Panc1 (cell line): Measurements from ENCODE around the gene GTF3C5.

Experiments used
- POLR2AphosphoS5 ChIP-seq: IDR thresholded peaks from 2 replicates; pipeline ENCODE4 v1.6.1; 2012; ENCODE audit warnings: mild to moderate bottlenecking, low read depth, low read length, moderate library complexity
- SIN3A ChIP-seq: IDR thresholded peaks from 2 replicates; pipeline ENCODE4 v1.6.1; 2012; ENCODE audit warnings: low read depth, mild to moderate bottlenecking, low read length, moderate library complexity, borderline replicate concordance; ENCODE audit not compliant: insufficient read depth
- TCF7L2 ChIP-seq: IDR thresholded peaks from 2 replicates; pipeline ENCODE4 v1.6.1; 2011; ENCODE audit warnings: mild to moderate bottlenecking, low read depth, low read length, inconsistent platforms
- TF ChIP-seq, protein P1 (sequence below): fragments of 450-650 bp; IDR thresholded peaks from 2 replicates; pipeline ENCODE4 v1.5.1; 2017; ENCODE audit warnings: mild to moderate bottlenecking
- TF ChIP-seq, protein P2 (sequence below), 2 experiments: IDR thresholded peaks; 2 replicates each; pipeline ENCODE4 v1.6.1; 2011 to 2012; ENCODE audit warnings: low read depth in 2 of 2, control low read depth in 1 of 2, low read length in 1 of 2, mild to moderate bottlenecking in 1 of 2, moderate library complexity in 1 of 2; ENCODE audit not compliant: insufficient read depth in 1 of 2

DNA sequence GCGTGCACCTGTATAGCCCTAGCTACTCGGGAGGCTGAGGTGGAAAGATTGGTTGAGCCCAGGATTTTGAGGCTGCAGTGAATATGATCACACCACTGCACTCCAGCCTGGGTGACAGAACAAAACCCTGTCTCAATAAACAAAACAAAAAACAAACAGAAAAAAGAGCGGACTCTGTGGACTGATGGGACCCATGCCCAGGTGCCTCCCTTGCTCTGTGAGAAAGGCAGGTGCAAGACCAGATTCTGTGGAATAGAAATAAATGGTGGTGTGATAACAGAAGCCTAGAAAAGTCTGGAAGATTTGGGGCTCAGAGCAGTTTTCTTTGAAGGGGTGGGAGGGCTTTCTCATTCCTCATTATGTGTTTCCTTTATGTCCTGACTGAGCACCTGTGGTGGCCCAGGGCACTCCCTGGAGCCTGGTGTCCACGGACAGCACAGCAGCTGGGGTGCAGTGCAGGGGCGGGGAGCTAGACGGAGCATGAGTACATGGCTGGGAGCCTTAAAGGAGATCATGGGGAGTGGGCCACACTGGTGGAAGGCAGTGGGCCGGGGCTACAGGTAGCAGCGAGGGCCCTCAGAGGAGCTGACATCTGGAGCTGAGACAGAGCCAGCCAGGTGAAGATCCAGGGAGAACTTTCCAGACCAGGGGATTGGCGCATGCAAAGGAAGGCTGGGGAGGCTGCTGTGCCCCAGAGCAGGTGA, 15.6 kb downstream of the GTF3C5 start:
- TF ChIP-seq, protein P1, sequence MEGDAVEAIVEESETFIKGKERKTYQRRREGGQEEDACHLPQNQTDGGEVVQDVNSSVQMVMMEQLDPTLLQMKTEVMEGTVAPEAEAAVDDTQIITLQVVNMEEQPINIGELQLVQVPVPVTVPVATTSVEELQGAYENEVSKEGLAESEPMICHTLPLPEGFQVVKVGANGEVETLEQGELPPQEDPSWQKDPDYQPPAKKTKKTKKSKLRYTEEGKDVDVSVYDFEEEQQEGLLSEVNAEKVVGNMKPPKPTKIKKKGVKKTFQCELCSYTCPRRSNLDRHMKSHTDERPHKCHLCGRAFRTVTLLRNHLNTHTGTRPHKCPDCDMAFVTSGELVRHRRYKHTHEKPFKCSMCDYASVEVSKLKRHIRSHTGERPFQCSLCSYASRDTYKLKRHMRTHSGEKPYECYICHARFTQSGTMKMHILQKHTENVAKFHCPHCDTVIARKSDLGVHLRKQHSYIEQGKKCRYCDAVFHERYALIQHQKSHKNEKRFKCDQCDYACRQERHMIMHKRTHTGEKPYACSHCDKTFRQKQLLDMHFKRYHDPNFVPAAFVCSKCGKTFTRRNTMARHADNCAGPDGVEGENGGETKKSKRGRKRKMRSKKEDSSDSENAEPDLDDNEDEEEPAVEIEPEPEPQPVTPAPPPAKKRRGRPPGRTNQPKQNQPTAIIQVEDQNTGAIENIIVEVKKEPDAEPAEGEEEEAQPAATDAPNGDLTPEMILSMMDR = no peak
- TF ChIP-seq, protein P2, sequence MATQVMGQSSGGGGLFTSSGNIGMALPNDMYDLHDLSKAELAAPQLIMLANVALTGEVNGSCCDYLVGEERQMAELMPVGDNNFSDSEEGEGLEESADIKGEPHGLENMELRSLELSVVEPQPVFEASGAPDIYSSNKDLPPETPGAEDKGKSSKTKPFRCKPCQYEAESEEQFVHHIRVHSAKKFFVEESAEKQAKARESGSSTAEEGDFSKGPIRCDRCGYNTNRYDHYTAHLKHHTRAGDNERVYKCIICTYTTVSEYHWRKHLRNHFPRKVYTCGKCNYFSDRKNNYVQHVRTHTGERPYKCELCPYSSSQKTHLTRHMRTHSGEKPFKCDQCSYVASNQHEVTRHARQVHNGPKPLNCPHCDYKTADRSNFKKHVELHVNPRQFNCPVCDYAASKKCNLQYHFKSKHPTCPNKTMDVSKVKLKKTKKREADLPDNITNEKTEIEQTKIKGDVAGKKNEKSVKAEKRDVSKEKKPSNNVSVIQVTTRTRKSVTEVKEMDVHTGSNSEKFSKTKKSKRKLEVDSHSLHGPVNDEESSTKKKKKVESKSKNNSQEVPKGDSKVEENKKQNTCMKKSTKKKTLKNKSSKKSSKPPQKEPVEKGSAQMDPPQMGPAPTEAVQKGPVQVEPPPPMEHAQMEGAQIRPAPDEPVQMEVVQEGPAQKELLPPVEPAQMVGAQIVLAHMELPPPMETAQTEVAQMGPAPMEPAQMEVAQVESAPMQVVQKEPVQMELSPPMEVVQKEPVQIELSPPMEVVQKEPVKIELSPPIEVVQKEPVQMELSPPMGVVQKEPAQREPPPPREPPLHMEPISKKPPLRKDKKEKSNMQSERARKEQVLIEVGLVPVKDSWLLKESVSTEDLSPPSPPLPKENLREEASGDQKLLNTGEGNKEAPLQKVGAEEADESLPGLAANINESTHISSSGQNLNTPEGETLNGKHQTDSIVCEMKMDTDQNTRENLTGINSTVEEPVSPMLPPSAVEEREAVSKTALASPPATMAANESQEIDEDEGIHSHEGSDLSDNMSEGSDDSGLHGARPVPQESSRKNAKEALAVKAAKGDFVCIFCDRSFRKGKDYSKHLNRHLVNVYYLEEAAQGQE (IDR thresholded peaks at IDR 0.05; ENCODE audit: insufficient read depth in 1 of 2, low read depth in 2 of 2, low read length in 1 of 2) = no peak
- TF ChIP-seq POLR2AphosphoS5 = no peak
- TF ChIP-seq SIN3A = no peak
- no peak for TF ChIP-seq TCF7L2
